ENCODE data around the gene BANP.
"Not testable (repeated sequence)": the region's sequence is repeated elsewhere in the genome, so short reads cannot be mapped to it uniquely, and the experiment has no call there.

The BANP gene

DNA sequence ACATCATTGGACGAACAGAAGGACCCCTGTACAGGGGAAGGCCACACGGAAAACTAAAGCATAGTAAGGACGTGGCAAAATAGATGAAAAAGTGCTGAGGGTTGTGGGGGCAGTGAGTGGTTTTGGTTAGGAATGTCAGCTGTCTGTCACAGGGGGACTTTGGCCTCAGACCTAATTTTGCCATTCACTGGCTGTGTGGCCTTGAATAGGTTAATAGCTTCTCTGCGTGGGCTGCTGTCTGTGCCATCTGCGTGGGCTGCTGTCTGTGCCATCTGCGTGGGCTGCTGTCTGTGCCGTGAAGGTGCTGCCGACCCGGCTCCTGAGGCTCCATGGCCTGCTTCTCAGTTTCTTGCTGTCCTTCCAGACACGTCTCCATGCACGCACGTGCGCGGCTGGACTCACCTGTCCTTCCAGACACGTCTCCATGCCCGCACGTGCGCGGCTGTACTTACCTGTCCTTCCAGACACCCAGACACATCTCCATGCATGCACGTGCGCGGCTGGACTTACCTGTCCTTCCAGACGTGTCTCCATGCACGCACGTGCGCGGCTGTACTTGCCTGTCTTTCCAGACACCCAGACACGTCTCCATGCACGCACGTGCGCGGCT is 47.1 kb downstream of the BANP start:
- DNase-seq, result not testable (repeated sequence)

DNA sequence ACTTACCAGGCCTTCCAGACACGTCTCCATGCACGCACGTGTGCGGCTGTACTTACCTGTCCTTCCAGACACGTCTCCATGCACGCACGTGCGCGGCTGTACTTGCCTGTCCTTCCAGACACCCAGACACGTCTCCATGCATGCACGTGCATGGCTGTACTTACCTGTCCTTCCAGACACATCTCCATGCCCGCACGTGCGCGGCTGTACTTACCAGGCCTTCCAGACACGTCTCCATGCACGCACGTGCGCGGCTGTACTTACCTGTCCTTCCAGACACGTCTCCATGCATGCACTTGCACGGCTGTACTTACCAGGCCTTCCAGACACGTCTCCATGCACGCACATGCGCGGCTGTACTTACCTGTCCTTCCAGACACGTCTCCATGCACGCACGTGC is 47.8 kb downstream of the BANP start:
- not testable (repeated sequence) for DNase-seq

DNA sequence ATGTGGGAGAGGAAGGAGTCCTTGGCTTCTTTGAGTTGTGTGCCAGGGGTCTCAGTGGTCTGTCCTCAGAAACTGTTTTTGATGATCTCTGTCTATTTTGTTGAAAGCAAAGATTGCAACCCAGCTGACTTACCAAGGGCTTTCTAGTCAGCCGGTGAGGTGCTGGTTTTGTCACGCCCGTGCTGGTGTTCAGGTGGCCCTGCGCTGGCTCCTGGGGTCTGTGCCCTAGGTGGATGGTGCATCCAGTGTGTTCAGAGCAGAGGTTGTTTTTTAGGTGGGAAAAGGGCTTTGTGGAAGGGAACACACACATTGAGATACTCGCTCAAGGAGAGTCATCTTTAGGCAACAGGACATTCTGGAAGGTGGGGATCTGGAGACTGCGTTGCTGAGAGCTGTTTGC is 51.0 kb downstream of the BANP start:
- DNase-seq, result no peak

DNA sequence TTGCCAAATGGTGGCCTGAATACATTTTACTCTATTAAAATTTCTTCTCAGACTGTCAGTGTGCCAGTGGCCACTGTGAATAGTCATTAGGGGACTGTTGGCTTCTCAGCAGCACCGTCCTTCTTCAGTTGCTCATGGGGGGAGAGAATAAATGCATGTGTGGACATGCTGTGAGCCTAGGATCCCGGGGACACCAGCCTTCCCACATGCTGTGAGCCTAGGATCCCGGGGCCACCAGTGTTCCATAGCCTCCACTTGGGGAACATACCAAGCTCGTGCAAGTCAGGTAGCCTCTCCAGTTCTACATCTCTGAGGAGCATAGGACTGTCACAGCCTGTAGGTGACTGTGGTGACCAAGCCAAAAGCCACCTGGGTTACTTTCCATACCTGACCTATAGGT is 51.5 kb downstream of the BANP start:
- no peak for DNase-seq

GRCh38 chr16:88003316-88003715 is 52.1 kb downstream of the BANP start:
- DNase-seq, result no peak

DNA sequence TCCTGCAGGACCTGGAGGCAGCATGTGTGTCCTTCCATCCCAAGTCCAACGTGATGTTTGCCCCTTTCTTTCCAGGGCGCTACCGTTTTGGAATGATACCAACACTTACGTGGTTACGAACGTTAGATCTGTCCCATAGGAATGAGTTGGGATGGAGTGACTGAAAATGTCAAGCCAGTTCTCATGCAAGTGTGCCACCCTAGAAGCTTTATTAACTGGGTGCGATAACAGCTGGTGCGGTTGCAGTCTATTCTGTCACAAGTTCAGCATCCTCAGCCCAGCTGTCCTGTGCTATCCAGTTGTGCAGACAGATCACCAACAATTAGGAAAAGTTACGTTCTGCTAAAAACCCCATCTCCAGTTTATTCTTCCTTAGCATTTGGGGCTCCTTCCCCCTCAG is 52.5 kb downstream of the BANP start:
- no peak for DNase-seq

DNA sequence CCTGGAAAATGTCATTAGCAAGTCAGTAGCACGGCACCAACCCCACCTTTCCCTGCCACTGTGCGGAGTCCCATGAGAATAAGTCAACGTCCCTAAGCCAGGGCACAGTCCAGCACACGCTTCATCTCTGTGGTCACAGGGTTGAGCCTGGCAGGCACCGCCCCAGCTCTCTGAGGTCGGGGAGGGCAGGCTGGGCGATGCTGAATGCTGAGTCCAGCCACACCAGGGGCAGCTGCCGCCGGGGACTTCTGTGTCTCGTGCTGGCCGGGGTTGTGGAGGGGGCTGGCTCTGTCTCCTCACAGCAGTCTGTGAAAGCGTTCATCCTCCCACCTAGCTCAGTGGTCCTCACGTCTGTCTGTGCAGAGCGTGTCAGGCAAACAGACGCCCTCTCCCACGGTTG is 53.2 kb downstream of the BANP start:
- no peak for DNase-seq

GRCh38 chr16:88005181-88005581 is 53.9 kb downstream of the BANP start:
- no peak for DNase-seq

DNA sequence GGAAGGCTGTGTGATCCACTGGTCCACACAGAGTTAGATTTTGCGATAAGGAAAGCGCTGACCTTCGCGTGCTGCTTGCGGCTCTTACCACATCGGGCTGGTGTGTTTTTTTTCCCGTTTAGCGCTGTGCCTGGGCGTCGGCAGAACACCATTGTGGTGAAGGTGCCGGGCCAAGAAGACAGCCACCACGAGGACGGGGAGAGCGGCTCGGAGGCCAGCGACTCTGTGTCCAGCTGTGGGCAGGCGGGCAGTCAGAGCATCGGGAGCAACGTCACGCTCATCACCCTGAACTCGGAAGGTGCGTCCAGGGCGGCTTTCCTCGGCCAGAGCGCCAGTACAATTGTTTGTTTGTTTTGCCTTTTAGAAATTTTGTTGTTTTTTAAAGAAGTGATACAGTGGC is 54.7 kb downstream of the BANP start:
- no peak for DNase-seq

GRCh38 chr16:88007321-88007731 is 56.1 kb downstream of the BANP start:
- DNase-seq, result no peak

DNA sequence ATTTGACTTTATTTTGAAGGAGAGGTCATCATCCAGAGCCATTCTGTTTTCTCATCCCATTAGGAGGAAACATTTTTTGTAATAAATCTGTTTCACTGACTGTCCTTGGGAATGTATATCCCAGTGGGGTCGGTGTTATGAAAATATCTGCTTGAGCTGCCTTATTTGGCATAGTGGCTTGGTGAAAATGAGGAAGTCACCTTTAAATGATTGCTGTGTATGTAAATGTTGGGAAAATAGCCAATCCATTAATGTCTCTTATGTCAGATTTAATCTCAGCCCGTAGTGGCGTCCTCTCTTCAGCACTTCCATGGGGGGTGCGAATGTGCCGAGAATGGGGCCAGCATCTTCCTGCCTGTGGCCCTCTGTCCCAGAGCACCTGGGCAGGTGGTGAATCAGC is 57.6 kb downstream of the BANP start:
- no peak for DNase-seq

- no peak for DNase-seq
These were observed 58.5 kb downstream of the BANP start for GRCh38 chr16:88009563-88010342.

GRCh38 chr16:88010343-88010967 is 59.2 kb downstream of the BANP start:
- no peak for DNase-seq

DNA sequence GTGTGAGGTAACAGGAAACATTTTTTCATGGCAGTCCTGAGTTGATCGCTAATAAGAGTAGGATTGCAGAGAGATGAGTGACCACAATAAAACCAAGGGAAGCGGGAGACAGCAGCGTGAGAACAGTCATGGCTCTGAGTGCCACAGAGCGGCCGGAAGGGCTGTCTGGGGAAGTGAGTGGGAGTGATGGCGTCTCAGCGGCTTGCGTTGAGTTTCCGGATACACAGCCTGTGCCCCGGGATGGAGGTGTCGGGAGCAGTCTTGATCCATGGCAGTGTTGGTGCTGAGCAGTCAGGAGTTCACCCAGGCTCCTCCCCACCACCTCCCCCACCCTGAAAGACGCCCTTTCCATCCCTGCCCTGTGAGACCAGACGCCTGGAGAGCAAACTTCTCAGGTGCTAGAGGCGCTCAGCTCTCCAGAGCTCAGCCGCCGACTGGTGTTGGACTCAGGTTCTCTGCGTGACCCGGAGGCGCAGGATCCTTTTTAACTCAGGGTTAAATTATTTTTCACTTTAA is 59.8 kb downstream of the BANP start:
- no peak for DNase-seq

- no peak for DNase-seq
These were observed 61.1 kb downstream of the BANP start for GRCh38 chr16:88012360-88012759.

DNA sequence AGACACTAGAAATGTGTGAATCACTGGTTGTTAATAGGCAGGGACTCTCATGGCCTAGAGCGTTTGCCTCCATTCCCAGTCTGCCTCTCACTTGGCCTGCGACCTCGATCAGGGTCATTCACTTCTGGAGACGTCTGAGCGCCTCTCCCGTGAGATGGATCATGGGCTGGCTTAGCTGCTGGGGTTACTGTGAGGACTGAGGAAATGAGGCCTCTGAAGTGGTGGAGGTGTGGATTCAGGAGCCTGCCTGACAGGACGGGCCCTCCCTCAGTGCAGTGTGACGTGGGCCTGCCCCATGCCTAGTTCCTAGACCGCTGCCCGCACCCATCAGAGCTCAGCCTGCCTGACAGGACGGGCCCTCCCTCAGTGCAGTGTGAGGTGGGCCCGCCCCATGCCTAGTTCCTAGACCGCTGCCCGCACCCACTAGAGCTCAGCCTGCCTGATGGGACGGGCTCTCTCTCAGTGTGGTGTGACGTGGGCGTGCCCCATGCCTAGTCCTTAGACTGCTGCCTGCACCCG is 61.9 kb downstream of the BANP start:
- DNase-seq, result no peak

- DNase-seq, result no peak
These were observed 62.6 kb downstream of the BANP start for GRCh38 chr16:88013766-88014251.

DNA sequence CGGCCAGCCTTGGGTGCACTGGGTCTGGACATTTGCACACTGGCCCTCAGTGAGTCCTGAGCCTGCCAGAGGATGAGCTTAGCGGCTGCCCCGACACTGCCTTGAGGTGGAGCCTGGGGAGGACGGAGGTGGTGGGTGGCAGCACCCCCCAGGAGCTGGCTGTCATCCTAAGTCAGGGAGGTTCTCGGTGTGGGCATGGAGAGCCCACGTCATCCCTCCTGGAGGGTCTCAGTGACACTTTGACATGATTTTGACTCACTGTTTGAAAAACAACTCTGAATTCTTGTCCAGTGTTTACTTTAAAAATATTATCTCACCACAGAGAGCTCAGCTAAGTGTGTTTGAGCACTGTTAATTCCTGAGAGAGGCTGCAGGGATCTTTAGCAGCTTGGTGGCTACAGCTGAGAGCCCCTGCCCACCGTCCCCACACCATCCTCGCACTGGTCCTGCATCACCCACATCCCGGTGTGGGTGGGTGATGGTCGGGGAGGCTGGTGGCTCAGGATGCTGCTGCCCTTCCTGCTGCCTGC is 63.1 kb downstream of the BANP start:
- no peak for DNase-seq

- DNase-seq, result no peak
These were observed 63.9 kb downstream of the BANP start for GRCh38 chr16:88014954-88015805.

DNA sequence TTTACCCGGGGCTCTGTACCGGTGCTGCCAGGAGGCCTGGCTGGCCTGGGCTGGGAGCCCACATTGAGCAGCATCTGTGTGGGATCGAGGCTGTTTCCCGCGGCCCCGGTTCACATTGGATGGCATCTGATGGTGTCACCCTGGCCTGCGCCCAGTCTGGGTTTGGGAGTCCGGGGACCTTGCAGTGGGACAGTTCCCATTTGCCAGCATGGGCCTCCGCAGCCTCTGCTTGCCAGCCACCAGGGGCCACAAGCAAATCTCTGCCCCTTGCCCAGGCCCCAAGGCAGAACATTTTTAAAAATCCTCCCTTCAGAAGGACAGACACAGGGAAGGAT is 64.5 kb downstream of the BANP start:
- DNase-seq, result no peak

DNA sequence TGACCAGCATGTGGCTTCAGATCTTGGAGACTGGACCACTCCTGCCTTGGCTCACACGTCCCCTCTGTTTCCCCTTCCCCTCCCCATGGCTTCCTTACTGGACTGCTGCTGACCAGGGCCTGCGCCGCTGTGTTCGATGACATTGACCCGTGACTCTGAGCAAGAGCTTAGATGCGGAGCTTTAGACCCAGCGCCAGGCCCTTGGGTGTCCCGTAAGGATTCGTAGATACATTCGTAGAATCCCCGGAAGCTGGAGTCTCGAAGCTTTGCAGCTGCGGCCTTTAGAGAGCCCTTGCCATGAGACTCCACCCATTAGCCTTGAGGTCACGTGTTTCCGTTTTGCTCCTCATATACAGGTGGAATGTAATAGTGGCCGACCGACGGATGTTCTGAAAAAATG is 65.2 kb downstream of the BANP start:
- DNase-seq, result not testable (repeated sequence)

GRCh38 chr16:88016964-88017363 is 65.7 kb downstream of the BANP start:
- DNase-seq, result no peak

Measured in activated CD4-positive, alpha-beta T cell treated with anti-CD3 and anti-CD28 coated beads, Interleukin-2, amount 50 U/mL, for 4 hours (primary cell).